ENCODE results near the gene HNRNPH1.

HNRNPH1 gene

DNA sequence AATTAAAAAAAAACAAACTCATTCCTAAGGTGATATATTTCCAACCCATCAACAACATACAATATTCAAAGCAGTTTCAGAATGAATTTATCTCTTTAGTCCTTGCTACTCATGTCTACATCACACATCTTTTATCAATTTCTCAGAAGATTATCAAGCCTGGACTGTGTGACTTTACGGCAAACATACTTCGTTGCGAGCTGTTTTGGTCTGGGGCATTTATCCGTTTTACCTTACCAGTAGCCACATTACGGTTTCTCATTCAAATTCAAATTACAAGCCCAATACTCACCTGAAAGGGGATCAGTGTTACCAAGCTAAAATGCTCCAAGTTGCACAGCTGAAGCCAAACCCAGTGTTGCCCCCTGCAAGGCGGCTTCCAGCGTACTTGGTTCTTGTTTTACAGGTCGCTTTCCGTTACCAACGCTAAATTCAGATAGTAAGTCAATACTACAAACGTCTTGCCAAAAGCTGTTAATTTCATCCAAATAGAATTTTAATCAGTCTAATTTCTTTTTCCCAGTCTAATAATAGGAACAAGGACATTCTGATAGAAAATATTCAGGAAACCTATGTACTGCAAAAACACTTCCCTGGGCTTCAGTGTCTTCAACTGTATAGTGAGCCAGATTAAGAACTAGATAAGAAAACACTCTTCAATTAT lies 1.8 kb downstream of the HNRNPH1 start:
- no peak for DNase-seq (ENCODE audit: low read depth in 2 of 2)

DNA sequence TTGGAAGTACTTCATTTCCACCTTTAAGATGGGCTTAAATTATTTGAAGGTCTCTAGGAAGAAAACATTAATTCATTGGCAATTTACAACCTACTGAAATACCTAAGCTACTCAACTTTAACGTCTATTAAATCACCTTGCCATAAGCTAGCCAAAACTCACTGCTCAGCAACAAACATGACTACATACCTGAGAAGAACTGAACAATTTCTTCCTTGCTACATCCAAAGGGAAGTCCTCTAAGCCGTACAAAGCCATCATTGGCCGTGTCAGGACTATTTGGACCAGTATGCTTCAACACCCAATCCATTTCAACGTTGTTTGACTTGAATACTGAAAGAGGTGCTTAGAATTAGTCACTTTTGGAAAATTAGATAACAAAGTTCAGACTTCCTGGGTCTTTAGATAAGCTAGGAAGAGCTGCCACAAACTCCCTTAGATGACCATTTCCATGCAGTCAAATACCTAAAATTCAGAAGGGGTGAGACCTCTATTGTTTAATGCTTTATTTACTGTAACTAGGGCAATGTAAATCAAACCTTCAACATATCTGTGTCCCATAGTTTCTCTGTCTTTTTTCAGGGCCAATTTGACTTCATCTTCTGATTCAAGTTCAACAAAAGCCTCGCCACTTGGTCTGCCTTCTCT lies 2.6 kb downstream of the HNRNPH1 start:
- DNase-seq (ENCODE audit: low read depth in 2 of 2): no peak

DNA sequence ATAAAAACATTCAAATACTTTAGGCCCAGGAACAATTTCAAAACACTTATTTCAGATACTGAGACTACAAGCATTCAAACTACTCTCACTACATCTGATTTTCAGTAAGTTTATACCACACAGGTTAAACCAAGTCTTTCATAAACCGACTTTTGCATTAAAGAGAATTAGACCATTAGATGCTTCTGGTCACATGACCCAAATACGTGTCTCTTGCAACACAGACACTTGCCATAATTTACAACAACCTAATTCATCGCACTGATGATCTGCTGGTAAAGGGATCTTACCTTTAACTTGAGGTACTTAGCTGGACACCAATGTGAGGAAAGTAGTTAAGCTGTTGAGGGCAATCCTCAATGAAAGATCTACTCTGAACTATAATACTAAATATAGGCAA lies 3.2 kb downstream of the HNRNPH1 start:
- DNase-seq (ENCODE audit: low read depth in 2 of 2): no peak

DNA sequence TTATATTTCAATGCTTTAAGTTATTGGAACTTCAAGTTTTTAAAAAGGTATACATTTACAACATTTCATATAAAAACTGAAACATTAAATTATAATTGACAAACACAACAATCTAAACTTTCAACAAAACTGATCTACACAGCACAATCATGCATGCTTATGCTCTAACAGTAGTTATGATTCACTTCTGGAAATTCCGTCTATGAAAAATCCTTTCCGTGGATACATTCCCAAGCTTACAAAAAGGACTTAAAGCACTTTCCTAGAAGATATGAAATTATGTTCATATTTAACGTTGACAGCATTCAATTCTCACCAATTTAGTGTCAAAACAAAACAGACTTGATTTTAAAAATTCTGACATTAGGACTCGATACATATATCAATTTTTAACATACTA lies 3.7 kb downstream of the HNRNPH1 start:
- no peak for DNase-seq (ENCODE audit: low read depth in 2 of 2)

DNA sequence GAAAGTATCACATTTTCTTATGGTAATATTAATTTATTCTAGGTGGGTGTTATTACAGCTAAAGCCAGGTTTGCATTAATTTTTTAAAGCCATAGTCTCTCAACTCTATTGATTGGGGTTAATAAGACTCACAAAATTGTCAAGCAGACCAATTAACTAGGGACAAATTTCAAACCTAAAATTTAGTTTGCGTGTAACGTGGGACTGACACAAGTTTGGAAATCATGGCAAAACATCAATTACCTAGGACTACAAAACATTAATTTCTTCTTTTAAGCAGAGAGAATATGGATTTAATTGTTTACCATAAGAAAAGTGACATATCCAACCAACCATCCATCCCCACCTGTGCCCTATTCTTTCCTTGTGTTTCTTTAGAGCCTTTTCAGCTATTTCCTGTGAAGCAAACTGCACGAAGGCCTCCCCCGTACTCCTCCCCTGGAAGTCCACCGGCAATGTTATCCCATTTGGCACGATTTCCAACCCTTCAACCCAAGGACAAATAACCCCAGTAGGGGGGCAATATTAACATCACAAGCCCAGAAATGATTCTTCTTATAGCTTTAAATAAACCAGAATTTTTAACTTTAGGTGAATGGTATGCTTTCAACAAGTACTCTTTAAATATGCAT lies 4.4 kb downstream of the HNRNPH1 start:
- no peak for DNase-seq (ENCODE audit: low read depth in 2 of 2)

DNA sequence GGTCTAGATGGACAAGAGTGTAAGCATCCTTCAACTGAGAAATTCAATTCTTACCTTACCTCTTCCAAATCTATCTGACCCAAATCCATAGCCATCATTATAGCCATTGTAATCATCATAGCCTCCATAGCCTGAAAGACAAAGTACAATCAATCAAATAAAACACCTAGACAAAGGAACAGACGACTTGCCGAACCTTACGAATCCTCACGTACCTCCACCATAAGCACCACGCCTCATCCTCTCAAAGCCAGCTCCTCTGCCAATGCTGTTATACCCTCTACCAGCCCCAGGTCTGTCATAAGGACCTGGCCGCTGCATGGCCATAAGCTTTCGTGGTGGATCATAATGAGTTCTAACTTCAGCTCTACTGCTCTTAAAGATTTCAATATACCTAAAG lies 5.5 kb downstream of the HNRNPH1 start:
- no peak for DNase-seq (ENCODE audit: low read depth in 2 of 2)

DNA sequence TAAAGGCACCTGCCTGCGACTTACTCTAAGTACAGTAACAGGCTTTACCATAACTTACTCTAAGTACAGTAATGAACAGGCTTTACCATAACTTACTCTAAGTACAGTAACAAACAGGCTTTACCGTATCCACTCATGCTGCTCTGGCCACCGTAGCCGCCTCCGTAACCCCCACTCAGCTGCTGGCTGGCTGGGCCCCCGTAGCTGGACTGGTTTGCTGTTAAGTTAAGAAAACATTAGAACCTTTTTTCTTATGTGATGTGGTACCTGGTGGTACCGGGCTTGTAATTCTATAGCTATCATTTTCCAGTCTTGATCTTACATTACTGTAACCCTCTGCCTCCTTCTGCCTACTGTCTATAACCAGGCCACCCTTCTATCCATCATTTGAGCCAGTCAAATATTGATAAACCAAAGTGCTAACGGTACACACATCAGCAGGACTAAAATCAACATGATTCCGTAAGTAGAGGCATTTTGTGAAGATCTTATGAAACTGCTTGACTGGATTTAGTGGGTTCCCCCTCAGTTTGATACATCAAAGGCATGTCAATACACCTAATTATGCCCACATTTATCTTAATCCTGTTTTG lies 7.4 kb downstream of the HNRNPH1 start:
- DNase-seq (ENCODE audit: low read depth in 2 of 2): no peak

DNA sequence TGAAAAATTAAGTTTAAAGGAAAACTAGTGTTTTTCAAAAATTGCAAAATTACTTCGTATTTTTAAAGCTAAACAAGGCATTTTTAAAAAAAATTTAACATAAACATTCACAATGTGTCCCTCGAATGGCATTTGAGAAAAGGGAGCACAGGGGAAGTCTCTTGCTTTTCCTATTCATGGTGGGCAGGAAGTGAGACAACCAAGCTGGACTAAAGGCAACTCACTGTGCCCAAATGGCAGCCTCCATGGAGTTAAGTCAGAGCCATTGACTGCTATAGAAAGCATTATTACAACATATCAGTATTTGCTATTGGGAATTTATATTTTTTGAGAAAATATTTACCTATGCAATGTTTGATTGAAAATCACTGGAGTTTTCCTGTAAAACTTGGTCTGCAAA lies 8.3 kb downstream of the HNRNPH1 start:
- no peak for DNase-seq (ENCODE audit: low read depth in 2 of 2)

DNA sequence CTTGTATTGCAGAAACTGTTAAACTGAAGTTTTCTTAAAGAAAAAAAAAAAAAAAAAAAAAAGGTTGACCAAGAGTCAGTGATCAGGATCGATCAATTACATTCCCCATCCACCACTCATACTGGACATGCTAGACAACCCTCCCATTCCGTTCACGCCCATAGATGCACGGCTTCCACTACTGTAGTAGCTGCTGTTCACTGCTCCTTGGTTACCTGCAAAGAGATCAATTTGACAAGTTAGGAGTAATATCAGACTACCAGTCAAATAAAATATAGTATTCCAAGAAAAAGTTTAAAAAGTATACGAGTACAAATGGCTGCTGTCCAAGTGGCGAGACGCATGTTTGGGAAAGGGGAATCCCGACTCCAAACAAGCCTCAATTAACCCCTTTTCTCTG lies 8.7 kb downstream of the HNRNPH1 start:
- no peak for DNase-seq (ENCODE audit: low read depth in 2 of 2)

DNA sequence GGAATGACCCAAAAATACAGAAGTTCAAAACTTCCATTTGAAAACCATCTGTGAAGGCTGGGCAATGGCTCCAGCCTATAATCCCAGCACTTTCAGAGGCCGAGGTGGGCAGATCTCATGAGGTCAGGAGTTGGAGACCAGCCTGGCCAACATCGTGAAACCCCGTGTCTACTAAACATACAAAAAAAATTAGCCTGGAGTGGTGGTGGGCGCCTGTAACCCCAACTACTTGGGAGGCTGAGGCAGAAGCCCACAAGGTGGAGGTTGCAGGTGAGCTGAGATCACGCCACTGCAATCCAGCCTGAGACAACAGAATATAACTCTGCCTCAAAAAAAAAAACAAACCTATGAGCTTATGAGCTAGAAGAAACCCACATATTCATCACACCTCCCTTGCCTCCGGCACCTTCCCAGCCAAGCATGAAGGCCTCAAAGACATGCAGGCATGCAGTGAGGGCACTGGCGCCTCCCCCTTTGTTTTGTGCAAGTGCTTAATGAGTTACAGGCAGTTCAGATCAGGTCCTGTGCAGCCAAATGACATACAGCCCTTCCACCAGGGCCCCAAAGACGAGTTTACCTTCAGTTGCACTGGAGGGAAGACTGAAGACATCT lies 9.9 kb downstream of the HNRNPH1 start:
- no peak for DNase-seq (ENCODE audit: low read depth in 2 of 2)

DNA sequence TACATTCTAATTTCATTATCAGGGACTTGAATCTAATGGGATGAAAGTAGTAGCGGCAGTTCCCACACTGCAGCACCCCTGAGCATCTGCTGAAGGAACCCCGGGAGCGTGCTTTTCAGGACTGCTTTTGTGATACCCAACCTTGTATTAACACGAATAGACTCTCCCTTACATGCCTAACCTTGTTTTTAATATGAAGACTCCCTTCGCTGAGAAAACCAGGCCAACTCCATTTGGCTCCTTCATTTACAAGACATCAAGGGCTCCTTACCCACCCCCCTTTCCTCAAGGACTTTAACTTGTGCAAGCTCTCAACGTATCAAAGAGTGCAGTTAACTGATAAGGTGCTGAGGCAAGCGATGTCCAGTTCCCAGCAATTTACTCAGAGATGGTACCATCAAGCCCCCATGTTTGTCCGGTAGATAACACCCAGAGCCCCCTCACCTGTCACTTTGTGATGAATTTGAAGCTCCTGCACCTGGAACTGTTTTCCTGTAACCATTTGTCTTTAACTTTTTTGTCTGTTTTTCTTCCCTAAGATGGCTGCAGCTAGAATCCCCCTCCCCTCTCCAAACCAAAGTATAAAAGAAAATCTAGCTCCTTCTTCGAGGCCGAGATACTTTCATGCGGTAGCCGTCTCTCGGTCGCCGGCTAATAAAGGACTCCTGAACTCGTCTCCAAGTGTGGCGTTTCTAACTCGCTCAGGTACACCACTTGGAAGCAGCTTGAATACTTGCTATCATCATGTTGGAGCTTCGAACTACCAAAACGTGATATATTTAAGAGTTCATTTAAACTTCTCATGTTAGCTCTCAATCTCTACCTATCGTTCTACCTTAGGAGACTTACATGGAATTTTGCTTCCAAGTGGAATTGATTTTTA lies 10.7 kb downstream of the HNRNPH1 start:
- DNase-seq (ENCODE audit: low read depth in 2 of 2): no peak

DNA sequence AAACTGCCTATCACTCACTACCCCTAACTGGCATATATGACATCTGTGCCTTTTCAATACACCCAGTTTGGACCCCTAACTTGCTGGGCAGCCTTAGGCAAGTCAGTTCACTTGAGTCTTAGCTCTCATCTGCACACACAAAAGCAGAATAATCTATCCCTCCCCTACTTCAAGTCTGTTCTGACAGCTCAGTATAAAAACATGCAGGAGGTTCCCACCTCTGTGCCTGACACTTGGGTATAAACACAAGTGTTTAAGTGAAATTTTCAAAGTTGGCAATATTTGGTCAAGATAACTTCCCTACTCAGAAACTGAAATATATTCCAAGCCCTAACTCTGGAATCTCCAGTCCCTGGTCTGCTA lies 12.6 kb downstream of the HNRNPH1 start:
- no peak for DNase-seq (ENCODE audit: low read depth in 2 of 2)

DNA sequence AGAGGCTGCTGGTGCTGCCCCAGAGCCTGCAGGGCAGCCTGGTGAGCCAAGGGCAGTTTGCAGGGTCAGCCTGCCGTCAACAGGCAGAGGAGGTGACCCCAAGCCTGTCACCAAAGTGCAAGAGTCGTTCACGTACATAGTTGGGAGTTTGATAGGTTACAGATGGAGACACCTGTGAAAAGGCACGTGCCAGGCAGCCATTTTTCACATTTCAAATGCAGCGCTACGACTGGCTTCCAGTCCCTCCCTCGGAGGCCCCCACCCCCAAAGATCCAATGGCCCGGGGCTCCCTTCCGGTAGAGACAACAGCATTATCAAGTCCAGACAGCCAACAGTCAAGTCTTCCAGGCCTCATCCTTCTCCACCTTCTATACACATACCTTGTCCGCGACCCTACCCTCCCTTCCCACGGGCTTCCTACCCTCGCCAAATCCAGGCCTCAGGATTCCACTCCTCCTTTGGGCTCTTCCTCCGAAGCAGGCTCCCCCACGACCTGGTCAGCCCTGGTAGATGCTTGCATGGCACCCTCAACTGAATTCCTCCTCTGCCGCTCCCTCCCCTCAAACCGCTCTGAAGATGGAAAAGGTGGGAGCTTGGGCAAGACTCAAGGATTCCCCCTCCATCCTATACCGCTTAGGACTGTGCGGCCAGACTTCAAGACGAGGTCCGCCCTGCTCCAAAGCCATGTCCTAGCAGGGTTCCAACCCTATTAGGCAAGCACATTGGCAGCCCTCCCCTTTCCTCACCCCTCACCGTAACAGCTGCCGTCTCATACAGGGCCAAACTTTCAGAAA lies 13.2 kb downstream of the HNRNPH1 start:
- DNase-seq (ENCODE audit: low read depth in 2 of 2): no peak

DNA sequence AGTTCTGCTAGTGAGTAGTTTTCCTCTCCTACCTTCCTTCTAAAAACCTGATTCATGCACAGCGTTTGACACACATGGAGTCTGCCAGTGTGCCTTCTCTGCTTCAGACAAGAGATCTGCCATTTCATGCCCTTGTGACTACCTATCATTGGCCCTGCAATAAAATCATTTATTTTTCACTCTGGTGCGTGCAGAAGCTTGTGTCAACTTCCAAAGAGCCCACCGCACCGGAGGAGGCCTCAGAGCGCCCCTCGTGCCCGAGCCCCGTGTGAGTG lies 13.7 kb downstream of the HNRNPH1 start:
- DNase-seq (ENCODE audit: low read depth in 2 of 2): no peak

DNA sequence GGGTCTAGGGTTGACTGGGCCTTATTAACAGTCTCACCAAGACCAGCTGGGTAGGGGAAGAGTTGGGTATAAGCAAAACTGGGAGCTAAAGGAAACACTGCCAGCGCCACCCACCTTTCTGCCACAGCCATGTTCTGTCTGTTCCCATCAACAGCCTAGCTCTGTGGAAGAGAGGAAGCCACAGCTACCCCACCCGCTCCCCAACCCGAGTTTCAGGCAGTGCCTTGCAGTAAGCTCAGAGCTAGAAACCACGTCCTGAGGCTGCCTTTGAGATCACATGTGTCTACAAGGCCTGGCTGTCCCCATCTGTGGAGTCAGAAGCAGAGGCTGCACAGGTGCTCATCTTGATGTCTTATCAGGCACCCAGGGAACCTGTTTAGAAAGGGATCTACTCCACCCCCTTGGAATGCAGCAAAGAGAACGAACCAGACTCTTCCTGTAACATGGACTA lies 15.3 kb downstream of the HNRNPH1 start:
- peak in 1 of 2 donors; percentile 15 for DNase-seq (ENCODE audit: low read depth in 2 of 2)

DNA sequence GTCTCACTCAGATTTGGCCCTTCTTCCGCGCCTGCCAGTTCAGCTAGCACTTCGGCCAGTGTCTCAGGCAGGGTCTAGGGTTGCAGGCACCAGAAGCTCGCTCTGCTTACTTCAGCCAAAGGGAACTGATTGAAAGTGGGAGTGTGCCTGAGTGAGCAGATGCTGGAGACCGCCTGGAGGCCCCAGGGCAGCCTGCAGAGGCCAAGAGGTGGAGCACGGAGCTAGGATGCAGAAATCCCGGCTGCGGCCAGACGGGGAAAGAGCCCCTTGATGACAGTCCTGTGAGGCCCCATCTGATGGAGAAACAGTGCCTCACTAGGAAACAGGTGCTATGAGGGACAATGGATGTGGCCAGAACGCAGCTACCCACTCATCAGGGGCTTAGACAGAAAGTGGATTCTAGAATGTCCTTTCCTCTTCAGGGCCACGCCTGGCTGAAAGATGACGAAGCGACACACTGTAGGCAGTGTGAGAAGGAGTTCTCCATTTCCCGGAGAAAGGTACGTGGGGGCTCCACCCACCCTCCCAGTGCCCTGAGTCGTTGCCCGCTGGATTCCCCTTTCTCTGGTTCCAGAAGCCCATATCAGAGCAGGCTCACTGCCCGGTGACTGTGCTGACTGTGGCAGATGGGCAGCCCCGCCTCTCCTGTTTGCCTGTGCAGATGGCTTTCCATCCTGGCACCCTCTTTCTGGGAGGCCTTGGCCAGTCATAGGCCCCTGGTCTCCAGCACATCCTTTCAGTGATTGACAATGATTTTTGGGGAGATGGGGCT lies 16.1 kb downstream of the HNRNPH1 start:
- no peak for DNase-seq (ENCODE audit: low read depth in 2 of 2)

DNA sequence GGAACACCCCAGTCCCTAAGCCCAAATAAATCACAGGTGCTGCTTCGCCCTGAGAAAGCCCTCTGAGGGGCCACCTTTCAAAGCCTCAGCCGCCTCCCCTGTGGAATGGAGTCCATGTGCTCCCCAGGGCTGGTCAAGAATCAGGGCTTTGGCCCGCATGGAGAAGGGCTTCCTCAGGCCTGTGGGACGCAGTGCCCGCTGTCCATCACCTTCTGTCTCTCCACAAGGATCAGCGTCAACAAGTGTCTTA lies 16.6 kb downstream of the HNRNPH1 start:
- DNase-seq (ENCODE audit: low read depth in 2 of 2): no peak

DNA sequence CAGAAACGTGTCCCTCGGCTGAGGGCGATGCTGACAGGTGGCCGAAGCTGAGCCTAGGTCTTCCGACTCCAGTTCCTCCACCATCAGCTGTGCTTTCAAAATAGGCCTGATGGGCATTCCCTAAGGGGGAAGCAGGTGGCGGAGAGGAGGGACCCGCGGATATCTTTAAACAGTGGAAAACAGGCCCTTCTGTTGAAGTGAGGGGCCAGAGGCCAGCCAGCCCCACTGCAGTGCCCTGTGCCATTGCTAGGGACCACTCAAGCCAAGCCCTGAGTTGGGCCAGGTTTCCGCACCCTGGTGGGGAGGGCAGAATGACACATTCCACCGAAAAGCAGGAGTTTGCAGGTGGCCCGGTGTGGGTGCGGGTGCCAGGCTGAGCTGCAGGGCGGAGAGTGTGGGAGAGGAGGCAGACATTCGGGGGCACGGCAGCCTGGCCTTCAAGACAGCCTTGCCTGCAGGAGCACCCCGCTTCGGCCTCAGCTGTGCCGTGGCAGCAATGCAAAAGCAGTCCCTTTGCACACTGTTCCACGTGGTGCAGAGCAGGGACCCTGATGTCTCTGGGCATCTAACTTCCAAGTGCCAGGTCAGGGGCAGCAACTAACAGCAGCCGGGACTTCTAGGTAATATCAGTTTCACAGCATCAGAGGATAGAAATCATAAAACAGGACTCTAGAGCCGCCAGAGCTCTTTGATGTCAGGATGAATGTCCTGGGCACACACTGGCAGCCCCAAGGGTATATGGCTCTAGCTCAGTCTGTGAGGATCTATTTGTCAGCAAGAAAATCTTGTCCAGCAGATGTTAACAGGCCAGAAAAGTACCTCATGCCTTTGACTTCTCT lies 17.2 kb downstream of the HNRNPH1 start:
- no peak for DNase-seq (ENCODE audit: low read depth in 2 of 2)

DNA sequence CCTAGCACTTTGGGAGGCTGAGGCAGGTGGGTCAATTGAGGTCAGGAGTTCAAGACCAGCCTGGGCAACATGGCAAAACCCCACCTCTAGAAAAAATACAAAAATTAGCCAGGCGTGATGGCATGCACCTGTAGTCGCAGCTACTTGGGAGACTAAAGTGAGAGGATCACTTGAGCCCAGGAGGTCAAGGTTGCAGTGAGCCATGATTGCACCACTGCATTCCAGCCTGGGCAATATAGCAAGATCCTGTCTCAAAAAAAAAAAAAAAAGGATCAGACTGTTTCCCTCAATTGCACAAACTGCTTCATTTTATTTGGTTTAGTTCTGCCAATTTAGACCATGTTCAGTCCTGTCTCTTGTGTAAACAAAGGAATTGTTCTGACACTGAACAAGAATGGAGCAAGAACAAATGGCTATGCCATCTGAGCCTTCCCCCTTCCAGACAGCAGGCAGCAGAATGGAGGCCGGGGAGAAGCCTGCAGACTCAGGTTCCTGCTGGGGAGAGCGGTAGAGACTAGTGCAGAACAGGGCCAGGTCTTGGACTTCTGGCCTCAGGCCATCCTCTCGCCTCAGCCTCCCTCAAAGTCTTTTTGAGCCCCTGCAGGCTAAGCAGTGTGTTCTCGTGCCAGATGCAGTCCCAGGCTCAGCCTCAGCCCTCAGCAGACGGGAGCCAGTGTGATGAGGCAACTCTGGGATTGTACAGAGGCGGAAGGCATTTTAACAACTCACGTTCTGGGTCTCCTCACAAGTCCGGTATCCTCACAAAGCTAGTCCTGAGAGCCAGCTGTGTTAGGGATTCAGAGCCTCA lies 18.2 kb downstream of the HNRNPH1 start:
- DNase-seq (ENCODE audit: low read depth in 2 of 2): no peak
